ENCODE results near the gene UNC5B. TPM values are rescaled to one million over a fixed set of nuclear protein-coding genes. Genes with fewer than 3 reads are reported as not detected.
"Not testable (repeated sequence)": the region's sequence is repeated elsewhere in the genome, so short reads cannot be mapped to it uniquely, and the experiment has no call there.

UNC5B gene
- polyA plus RNA-seq, 3 donors from 2014 or later: 0.06 to 0.34 TPM; not detected in 1

DNA sequence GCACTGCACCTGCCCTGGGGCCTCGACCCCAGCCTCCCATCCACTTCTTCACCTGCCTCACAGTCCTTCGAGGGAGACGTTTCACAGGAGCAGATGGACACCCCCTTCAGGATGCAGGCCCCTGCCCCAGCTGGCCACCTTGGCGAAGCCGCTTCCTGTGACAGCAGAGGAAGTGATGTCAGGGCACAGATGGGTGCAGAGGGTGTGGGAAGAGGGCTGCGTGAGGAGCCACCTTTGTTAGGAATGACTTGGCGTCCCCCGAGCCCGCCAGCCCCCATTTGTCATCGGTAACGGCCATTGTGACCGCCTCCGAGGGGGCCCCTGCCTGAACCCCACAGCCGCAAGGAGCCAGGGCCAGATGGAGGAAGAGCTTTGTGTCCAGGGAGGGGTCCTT, 59.3 kb downstream of the UNC5B start:
- DNase-seq: no peak
- H3K9me3 Mint-ChIP-seq: no peaks in the 10 kb centered on the region
- no peaks in the 10 kb centered on the region for H3K36me3 Mint-ChIP-seq
- no peaks in the 10 kb centered on the region for H3K4me1 Mint-ChIP-seq
- no peak overlapping the region for H3K27ac Mint-ChIP-seq
- no peak overlapping the region for H3K4me3 Mint-ChIP-seq
- H3K27me3 Mint-ChIP-seq (ENCODE audit: low read depth in 3 of 3): peaks cover 0 to 2% (median 0%) of the 10 kb centered on the region in 3 donors

DNA sequence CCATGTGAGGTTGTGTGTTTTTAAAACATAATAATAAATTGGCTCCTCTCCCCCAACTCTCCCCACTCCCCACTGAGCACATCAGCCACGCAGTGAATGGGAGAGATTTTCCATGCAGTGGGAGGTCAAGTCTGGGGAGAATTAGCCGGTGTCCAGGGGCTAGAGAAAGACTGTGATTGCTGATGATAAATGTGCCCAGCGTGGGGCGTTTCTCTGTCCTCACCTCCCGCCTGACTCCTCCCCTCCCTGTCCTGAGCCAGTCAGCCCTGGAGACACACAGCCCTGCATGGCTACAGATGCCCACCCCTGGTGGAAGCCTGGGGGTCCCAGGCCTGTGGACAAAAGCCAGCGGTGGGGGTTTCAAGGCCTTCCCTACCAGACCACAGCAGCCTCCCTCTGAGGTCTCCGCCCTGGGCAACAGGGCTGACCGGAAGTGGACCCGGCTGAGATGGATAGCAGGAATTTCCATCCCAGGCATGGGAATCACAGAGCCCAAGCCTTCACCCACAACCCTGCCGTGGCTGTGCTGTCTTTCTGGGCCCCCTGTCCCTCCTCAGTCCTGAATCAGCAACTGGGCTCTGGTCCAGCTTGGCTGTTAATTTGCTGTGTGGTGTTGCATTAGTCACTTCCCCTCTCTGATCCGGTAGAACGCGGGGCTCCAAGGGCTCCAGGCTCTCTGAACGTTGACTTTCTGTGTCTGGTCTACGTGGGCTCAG, 59.8 kb downstream of the UNC5B start:
- Mint-ChIP-seq H3K4me3 (no peak overlapping the region), H3K27ac (no peak overlapping the region), H3K36me3 (no peaks in the 10 kb centered on the region), H3K4me1 (no peaks in the 10 kb centered on the region), H3K27me3 (ENCODE audit: low read depth in 3 of 3) (peaks cover 0 to 2% (median 0%) of the 10 kb centered on the region in 3 donors), H3K9me3 (no peaks in the 10 kb centered on the region)
- DNase-seq: no peak

DNA sequence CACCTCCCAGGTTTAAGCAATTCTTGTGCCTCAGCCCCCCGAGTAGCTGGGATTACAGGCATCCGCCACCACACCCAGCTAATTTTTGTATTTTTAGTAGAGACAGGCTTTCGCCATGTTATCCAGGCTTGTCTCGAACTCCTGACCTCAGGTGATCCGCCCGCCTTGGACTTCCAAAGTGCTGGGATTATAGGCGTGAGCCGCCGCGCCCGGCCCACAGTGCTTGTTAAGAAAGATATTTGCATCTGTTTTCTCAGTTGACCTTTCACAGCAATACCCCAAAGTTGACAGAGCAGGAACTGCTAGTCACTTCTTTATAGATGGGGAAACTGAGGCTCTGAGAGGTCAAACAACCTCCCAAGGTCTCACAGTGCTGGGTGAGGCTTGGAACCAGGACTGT, 60.6 kb downstream of the UNC5B start:
- H3K9me3 Mint-ChIP-seq; H3K4me3 Mint-ChIP-seq; H3K27ac Mint-ChIP-seq; H3K4me1 Mint-ChIP-seq; DNase-seq; H3K27me3 Mint-ChIP-seq (ENCODE audit: low read depth in 3 of 3); H3K36me3 Mint-ChIP-seq: not testable (repeated sequence)

DNA sequence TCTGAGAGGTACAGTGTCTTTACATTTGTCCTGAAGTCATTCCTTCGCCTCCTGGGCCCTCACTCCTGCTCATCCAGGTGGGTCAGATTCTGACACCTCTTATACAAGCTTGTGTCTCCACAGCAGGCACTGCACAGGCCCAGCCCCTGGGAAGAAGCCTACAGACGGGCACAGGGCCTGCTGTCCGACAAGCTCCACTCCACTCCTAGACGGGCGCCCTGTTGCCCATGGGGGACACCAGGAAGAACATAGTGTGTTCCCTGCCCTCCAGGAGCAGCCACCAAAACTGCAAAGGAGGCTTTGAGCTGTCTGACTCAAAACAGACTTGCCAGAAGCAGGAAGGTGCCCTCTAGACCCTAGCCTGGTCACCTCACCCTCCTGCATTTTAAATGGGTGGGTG, 61.1 kb downstream of the UNC5B start:
- Mint-ChIP-seq H3K4me3 (no peak overlapping the region), H3K4me1 (no peaks in the 10 kb centered on the region), H3K9me3 (no peaks in the 10 kb centered on the region)

DNA sequence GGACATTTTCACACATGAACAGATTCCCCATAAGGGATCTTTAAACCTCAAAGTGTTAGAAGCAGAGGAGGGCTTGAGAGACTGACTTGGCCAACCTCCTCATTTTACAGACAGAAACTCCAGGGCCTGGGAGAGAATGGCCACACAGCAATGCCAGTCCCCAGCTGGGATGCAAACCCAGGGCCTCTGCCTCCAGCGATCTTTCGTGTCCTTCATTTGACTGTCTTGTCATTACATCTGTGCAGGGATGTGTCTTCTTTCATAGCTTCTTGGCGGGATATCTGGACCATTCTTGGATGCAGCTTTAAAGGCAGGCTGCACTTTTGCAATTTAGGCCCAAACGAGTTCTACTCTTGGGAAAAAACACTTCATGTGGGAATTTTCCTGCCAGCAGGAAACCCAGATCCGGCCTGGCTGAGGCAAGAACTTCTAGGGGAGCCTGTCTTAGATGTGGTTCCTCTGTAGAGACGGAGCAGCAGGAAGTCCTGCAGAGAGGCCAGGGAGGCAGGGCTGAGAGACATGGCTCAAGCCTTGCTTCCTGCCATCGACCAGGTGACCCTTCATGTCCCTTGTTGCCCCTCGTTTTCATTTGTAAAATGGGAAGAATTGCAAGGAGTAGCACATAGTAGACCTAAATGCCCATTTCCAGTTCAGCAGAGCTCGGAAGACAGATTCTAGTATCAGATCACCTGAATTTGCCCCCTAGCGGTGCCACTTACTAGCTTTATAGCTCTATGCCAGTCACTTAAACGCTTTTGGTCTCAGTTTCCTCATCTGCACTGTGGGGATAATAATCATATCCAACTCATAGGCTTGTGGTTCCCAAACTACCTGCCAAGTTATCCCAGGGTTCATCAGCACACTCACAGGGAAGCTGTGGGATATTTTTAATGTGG, 62.8 kb downstream of the UNC5B start:
- Mint-ChIP-seq H3K27me3 (ENCODE audit: low read depth in 3 of 3) (peaks cover 0 to 2% (median 0%) of the 10 kb centered on the region in 3 donors), H3K36me3 (no peaks in the 10 kb centered on the region), H3K4me3 (no peak overlapping the region), H3K9me3 (no peaks in the 10 kb centered on the region), H3K27ac (no peak overlapping the region), H3K4me1 (no peaks in the 10 kb centered on the region)
- DNase-seq: no peak

More for the DNA sequence above, 61.1 kb downstream of the UNC5B start:
- no peak overlapping the region for H3K27ac Mint-ChIP-seq
- H3K36me3 Mint-ChIP-seq: no peaks in the 10 kb centered on the region
- DNase-seq: no peak
- peaks cover 0 to 2% (median 0%) of the 10 kb centered on the region in 3 donors for H3K27me3 Mint-ChIP-seq (ENCODE audit: low read depth in 3 of 3)

DNA sequence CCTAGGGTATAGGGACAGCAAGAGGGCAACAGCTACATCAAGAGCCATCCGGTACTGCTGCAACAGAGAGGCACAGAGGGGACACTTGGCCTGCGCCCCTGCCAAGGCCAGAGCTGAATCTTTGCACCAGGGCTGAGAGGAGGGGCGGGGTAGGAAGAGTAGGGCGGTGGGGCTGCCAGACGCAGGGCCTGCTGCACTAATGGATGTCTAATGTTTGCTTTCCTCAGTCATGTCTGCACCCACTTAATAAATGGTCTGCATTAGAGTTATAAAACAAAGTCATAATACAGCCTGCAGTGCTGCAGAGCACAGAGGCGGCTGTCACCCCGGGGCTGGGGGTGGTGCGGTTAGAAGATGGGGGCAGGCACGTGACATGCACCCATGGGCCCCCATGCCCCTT, 64.5 kb downstream of the UNC5B start:
- H3K4me3 Mint-ChIP-seq: no peak overlapping the region
- no peak overlapping the region for H3K27ac Mint-ChIP-seq
- no peaks in the 10 kb centered on the region for H3K36me3 Mint-ChIP-seq
- H3K4me1 Mint-ChIP-seq: no peaks in the 10 kb centered on the region
- DNase-seq: no peak
- H3K9me3 Mint-ChIP-seq: no peaks in the 10 kb centered on the region
- H3K27me3 Mint-ChIP-seq (ENCODE audit: low read depth in 3 of 3): peaks cover 0 to 4% (median 0%) of the 10 kb centered on the region in 3 donors

DNA sequence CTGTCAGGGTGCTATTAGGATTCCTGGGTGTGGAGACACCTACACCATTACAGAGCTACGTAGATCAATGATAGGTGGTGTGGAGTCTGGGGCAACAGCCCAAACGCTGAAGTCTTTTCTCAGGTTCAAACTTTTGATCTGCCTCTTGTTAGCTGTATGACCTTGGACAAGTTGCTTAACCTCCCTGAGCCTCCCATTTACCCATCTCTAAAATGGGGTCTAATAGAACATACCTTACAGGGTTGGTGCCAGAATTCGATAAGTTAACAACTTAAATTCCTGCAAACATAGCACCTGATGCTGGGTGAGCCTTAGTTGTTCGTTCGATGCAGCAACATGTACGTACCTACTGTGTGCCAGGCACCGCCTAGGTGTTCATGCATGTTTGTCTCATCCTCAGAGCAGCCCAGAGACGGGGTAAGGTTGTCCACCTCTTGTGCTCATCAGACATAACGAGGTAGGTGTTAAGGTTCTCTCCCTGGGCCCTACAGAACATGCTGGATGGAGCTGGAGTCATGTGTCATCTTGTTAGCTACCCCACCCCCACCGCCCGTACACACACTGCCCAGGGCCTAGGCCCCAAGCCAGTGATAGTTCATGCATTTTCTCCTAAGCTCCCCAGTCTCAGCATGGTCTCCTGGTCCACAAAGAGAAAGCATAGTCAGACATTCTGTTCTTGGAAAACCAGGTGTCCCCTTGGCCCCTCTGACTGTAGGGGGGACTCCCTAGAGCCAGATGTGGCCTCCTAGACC, 65.7 kb downstream of the UNC5B start:
- H3K4me3 Mint-ChIP-seq: no peak overlapping the region
- no peaks in the 10 kb centered on the region for H3K36me3 Mint-ChIP-seq
- H3K27me3 Mint-ChIP-seq (ENCODE audit: low read depth in 3 of 3): peaks cover 0 to 4% (median 2%) of the 10 kb centered on the region in 3 donors
- no peaks in the 10 kb centered on the region for H3K4me1 Mint-ChIP-seq
- no peaks in the 10 kb centered on the region for H3K9me3 Mint-ChIP-seq
- no peak overlapping the region for H3K27ac Mint-ChIP-seq
- no peak for DNase-seq

DNA sequence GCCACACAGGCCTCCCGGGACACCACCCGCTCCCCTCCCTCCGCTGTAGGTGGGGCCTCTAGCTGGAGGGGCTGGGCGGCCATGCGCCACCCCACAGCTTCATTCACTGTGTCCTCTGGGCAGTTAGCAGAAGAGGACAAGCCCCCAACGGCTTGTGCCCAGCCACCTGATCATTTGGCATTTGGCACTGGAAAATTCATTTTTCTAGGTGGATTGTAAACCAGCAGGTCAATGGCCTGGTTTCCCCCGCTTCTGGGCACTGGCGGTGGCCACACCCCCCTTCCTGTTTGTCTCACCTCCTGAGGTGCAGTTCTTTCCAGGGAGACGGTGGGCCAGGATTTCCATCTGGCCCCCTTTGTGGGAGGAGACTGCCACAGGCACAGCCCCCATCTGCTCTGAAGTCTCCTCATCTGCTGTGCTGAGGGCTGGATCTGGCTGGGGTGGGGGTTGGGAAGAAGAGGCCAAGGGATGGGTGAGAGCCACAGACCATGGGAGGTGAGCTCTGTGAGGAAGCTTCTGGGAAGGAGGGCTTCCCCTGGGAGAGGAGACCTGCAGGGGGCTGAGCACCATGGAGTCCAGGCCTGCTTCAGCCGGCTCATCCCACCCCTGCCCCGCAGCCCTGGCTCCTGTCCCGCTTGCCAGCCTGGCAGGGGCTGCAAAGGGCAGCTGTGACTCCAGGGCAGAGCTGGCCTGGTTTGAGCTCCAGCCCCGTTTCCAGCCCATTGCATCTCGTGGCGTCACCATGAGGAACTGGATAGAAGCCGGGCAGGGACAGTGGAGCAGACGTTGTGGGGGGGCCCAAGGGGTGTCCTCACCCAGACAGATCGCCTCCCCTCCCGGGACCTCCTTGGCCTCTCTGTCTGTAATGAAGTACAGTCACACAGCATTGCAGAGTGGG, 66.6 kb downstream of the UNC5B start:
- Mint-ChIP-seq H3K27ac (no peak overlapping the region), H3K27me3 (ENCODE audit: low read depth in 3 of 3) (peaks cover 0 to 4% (median 2%) of the 10 kb centered on the region in 3 donors), H3K36me3 (no peaks in the 10 kb centered on the region), H3K4me3 (no peak overlapping the region), H3K9me3 (no peaks in the 10 kb centered on the region), H3K4me1 (no peaks in the 10 kb centered on the region)
- no peak for DNase-seq

DNA sequence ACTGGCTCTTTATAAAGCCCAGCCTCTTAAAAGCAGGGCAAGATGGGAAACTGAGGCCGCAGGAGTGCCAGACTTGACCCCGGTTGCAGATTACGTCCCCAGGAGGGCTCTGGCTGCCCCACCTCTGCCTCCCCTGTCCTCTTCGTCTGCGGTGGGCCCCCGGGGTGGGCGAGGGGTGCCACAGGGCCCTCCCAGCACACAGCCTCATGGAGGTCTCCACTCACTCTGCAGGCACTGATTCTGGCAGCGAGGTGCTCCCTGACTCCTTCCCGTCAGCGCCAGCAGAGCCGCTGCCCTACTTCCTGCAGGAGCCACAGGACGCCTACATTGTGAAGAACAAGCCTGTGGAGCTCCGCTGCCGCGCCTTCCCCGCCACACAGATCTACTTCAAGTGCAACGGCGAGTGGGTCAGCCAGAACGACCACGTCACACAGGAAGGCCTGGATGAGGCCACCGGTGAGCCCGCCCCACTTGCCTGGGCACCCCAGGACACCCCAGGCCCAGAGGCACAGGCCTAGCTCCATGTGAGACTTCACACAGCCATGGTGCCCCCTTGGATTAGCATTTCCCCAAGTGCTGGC, 67.3 kb downstream of the UNC5B start:
- no peak for DNase-seq
- Mint-ChIP-seq H3K36me3 (no peaks in the 10 kb centered on the region), H3K27me3 (ENCODE audit: low read depth in 3 of 3) (peaks cover 0 to 4% (median 3%) of the 10 kb centered on the region in 3 donors), H3K27ac (no peak overlapping the region), H3K4me1 (no peaks in the 10 kb centered on the region), H3K4me3 (no peak overlapping the region), H3K9me3 (no peaks in the 10 kb centered on the region)

DNA sequence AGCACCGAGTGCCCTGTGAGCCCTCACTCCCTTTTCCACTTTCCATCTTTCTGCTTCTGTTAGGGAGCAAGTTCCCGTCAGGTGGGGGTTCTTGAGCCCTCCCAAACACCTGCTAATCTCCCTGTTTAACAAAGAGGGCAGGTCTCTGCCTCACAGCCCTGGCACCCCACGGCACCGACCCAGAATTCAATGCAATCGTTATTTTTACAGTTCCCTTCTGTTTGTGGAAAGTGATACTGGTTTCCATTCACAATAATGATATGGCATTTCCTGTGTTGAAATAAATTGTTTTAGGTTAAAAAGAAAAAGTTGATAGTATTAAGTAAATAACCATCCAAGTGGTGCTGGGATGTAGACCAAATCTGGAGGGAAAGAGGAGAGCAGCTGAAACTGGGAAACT, 67.8 kb downstream of the UNC5B start:
- Mint-ChIP-seq H3K4me3 (no peak overlapping the region), H3K36me3 (no peaks in the 10 kb centered on the region), H3K9me3 (no peaks in the 10 kb centered on the region), H3K4me1 (no peaks in the 10 kb centered on the region), H3K27me3 (ENCODE audit: low read depth in 3 of 3) (peaks cover 0 to 4% (median 3%) of the 10 kb centered on the region in 3 donors), H3K27ac (no peak overlapping the region)
- DNase-seq: no peak

DNA sequence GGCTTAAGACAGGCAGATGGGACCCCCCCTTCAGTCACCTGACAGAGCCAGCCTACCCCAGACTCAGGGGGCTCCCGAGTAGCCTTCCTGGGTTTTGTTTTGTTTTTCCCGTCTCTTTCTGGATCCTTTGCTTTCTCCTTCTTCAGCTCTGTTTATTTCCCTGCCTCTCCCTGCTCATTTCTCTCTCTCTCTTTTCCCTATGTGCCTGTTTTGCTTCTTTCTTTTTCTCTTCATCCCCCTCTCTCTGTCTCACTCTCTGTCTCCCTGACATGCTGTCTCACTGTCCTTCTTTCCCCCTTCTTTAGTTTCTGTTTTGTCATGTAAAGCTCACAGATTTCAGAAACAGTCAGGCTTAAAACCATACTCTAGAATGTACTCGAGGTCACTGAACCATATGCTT, 68.5 kb downstream of the UNC5B start:
- Mint-ChIP-seq H3K4me3 (no peak overlapping the region), H3K9me3 (no peaks in the 10 kb centered on the region), H3K4me1 (no peaks in the 10 kb centered on the region), H3K27me3 (ENCODE audit: low read depth in 3 of 3) (peaks cover 2 to 3% (median 2%) of the 10 kb centered on the region in 3 donors), H3K27ac (no peak overlapping the region), H3K36me3 (no peaks in the 10 kb centered on the region)
- no peak for DNase-seq

DNA sequence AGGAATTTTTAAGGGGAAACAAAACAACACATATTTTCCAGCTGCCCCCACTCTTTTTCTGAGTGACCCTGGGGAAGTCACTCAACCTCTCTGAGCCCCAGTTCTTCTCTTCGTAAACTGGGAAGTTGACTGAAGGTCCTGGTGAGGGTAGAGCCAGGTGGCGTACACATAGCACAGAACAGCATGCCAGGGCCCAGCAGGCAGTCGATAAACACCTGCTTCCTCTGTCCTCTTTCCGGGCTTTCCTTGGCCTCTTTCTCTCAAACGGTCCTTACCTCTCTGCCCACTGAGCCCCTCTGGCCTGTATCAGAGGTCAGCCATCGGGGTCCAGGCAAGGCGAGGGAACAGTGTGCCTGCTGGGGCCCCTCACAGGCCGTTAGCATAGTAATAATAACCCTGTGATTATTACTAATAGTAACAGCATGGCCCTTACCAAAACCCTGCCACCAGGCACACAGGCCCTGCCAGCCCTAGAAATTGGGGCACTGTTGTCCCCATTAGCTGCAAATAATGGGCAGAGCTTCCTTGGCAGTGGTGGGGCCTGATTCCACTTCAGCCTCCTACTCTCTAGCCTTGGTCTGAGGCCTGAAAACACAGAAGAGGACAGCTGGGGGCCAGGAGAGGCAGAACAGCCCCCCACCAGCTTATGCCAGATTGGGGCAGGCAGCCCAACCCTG, 69.4 kb downstream of the UNC5B start:
- Mint-ChIP-seq H3K27me3 (ENCODE audit: low read depth in 3 of 3) (peaks cover 2 to 3% (median 2%) of the 10 kb centered on the region in 3 donors), H3K4me3 (no peak overlapping the region), H3K36me3 (no peaks in the 10 kb centered on the region), H3K4me1 (no peaks in the 10 kb centered on the region), H3K9me3 (no peaks in the 10 kb centered on the region), H3K27ac (no peak overlapping the region)
- no peak for DNase-seq
